HG03045 (cell line): ENCODE measurements around the gene P3H4.

Source experiments
- ATAC-seq: cut with Tn5 transposase; IDR thresholded peaks from one replicate; pipeline ENCODE4 v1.9.1; 2021; ENCODE audit warnings: mild to moderate bottlenecking, moderate library complexity; ENCODE audit not compliant: unreplicated experiment

The P3H4 gene

GRCh38 chr17:41773190-41773588, 38.6 kb downstream of the P3H4 start:
- no peak for ATAC-seq

- no peak for ATAC-seq
Measured at GRCh38 chr17:41772586-41773189, 39.1 kb downstream of the P3H4 start.

- no peak for ATAC-seq
Measured at GRCh38 chr17:41772218-41772585, 39.5 kb downstream of the P3H4 start.

DNA sequence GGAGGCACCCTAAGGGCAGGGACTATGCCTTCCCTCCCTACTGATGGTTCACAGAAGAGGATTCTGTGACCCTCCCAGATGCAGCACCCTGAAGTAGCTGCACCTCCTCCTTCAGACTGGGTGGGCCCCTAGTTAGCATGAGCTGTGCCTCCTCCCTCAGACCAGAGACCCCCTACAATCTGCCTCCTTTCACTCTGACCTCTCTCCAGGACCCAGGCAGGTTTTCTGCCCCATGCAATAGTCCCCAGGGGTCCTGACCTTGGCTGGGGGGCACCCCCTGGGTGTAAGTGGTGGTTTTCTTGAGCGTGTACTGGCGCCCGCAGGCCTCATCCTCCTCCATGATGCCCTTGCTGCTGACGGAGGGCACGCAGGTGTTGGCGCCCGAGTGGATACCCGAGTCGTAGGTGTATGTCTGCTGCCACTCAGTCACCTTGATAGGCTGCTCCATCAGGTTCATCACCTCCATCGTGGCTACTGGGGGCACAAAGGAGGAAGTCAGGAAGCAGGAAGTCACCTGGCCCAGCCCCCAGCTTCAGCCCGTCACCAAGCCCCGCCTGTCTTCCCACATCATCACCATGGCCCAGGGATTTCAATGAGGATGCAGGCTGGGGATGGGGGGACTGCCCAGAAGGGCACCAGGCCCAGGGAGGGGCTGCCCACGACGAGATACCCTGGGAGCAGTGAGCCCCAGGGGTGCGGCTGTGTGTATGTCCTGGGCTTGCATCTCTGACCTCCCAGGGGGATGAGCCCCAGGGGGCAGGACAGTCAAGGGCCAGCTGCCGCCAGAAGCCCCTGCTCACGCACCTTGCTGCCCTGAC, 40.2 kb downstream of the P3H4 start:
- no peak for ATAC-seq

DNA sequence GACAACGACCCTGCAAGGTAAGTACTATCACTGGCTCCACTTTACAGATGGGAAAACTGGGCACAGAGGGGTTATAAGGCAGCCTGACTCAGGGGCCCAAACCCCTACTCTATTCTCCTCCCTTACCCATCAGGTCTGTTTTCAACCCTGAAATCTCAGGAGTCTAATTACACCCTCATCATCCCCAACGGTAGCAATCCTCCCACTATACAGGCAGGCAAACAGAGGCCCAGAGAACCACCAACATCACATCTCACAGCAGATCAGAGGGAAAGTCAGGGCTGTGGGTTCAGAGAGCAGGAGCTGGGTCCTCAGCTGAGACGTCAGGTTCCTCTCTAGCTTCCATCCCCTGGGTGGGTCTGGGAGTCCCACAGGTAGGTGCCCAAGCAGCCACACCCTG, 41.8 kb downstream of the P3H4 start:
- no peak for ATAC-seq

DNA sequence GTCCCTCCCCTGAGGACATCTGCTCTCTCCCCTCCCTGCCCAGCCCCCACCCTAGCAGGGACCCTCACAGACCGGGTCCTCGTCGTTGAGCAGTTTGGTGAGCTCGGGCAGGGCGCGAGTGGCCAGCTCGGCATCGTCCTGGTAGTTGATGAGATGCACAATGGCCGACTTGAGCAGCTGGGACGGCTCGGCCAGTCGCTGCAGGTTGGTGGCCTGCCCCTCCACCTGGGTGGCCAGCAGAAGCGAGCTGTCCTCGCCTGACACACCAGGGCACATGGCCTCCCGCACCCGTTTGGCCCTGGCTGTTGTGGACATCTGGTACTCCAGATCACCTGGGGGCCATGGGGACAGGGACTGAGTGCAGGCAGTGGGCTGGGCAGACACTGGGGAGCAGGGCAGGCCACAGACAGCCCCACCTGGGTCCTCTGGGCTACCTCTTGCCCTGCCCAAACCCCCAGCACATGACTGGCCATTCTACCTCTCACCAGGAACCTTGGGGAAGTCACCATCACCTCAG, 42.3 kb downstream of the P3H4 start:
- ATAC-seq: no peak

- ATAC-seq: no peak
Measured at GRCh38 chr17:41768682-41769288, 43.0 kb downstream of the P3H4 start.

GRCh38 chr17:41767324-41768042, 44.3 kb downstream of the P3H4 start:
- no peak for ATAC-seq

- no peak for ATAC-seq
Measured at GRCh38 chr17:41766135-41766534, 45.6 kb downstream of the P3H4 start.

DNA sequence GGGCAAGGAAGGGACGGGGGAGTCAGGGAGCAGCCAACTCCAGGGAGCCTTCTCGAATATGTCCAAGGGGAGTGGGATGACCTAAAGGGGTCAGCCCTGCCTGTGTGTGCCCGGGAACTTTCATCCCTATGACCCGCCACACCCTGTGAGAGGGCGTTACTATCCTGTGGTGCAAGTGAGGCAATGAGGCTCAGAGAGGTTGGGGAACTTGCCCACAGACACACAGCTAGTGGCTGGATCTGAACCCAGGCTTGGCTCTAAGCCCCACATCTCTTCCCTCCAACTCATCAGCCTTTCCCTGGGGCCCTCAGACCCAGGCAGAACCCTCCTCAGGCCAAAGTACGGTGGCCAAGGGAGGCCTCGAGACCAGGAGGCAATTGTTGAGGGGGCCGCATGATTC, 48.4 kb downstream of the P3H4 start:
- no peak for ATAC-seq

DNA sequence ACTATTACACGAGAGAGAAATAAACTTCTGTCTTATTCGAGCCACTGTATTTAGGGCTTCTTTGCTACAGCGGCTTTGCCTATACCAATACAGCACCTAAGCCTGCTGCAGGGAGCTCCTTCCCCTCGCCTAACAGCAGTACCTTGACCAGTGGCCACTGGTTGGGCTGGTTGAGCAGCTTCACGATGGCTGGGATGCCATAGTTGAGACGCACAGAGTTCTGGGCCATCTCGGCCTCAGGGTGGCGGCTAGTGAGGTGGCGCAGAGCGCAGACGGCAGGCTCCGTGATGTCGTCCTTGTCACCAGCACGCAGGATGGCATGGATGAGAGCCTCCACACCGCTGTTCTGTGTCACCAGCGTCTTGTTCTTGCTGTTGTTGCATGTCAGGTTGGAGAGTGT, 48.9 kb downstream of the P3H4 start:
- ATAC-seq: no peak

GRCh38 chr17:41762391-41762790, 49.4 kb downstream of the P3H4 start:
- ATAC-seq: no peak

GRCh38 chr17:41760878-41761277, 50.9 kb downstream of the P3H4 start:
- ATAC-seq: no peak

GRCh38 chr17:41758601-41759000, 53.1 kb downstream of the P3H4 start:
- no peak for ATAC-seq

DNA sequence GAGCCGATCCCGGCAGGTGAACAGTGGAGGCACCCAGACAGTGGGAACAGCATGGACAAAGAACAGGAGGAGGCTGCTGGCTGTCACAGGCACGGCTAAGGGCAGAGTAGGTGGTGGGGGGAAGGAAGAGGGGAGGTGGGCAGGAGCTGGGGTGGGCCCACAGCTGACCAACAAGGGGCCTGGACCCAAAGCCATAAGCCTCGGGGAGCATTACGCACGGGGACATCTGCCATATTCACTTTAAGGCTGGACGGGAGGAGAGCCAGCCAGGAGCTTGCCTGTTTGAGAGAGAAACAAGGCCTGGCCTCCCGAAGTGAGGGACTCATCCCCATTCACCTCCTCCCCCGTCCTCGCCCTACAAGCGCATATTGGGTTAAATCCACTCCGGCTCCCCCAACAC, 57.7 kb downstream of the P3H4 start:
- no peak for ATAC-seq
